HEK293T (cell line): ENCODE measurements around the gene BRINP1.

Experiments used
- CTCF ChIA-PET: fragments of 350-600 bp; formaldehyde crosslinking; extraction: SDS; loops from one replicate; lab custom pipeline; 2021; ENCODE audit warnings: antibody characterized with exemption, inconsistent platforms; lab: Yijun Ruan, JAX
- POLR2A ChIA-PET: fragments of 350-600 bp; formaldehyde crosslinking; extraction: SDS; loops from one replicate; lab custom pipeline; 2020; ENCODE audit warnings: antibody characterized with exemption, inconsistent platforms; lab: Yijun Ruan, JAX
- DNase-seq: peaks from one replicate; pipeline ENCODE4 v3.0.0; 2012; ENCODE audit warnings: mixed read lengths; ENCODE audit errors: extremely low spot score
- ARNT ChIP-seq: fragments of 450-650 bp; IDR thresholded peaks from 2 replicates; pipeline ENCODE4 v1.6.1; 2017; ENCODE audit warnings: mild to moderate bottlenecking
- BHLHE40 ChIP-seq: fragments of 450-650 bp; IDR thresholded peaks from 2 replicates; pipeline ENCODE4 v1.6.1; 2016; ENCODE audit warnings: mild to moderate bottlenecking, moderate library complexity, borderline replicate concordance
- CTBP1 ChIP-seq: fragments of 450-650 bp; IDR thresholded peaks from 2 replicates; pipeline ENCODE4 v1.6.1; 2016; ENCODE audit warnings: borderline replicate concordance
- ELF4 ChIP-seq: fragments of 450-650 bp; IDR thresholded peaks from 2 replicates; pipeline ENCODE4 v1.6.1; 2017; ENCODE audit warnings: antibody characterized with exemption
- FOXA1 ChIP-seq: fragments of 450-650 bp; IDR thresholded peaks from 2 replicates; pipeline ENCODE4 v1.6.1; 2016; ENCODE audit warnings: mild to moderate bottlenecking
- FOXK2 ChIP-seq: fragments of 450-650 bp; IDR thresholded peaks from 2 replicates; pipeline ENCODE4 v1.6.1; 2016; ENCODE audit warnings: mild to moderate bottlenecking
- FOXM1 ChIP-seq: fragments of 450-650 bp; IDR thresholded peaks from 2 replicates; pipeline ENCODE4 v1.6.1; 2017; ENCODE audit warnings: mild to moderate bottlenecking, borderline replicate concordance
- HDGF ChIP-seq: fragments of 450-650 bp; IDR thresholded peaks from 2 replicates; pipeline ENCODE4 v1.6.1; 2017; ENCODE audit warnings: antibody characterized with exemption, borderline replicate concordance
- L3MBTL2 ChIP-seq: fragments of 450-650 bp; conservative IDR thresholded peaks from 2 replicates; pipeline ENCODE4 v1.6.1; 2016; ENCODE audit warnings: mild to moderate bottlenecking
- LEF1 ChIP-seq: fragments of 450-650 bp; IDR thresholded peaks from 2 replicates; pipeline ENCODE4 v1.6.1; 2017; ENCODE audit warnings: mild to moderate bottlenecking, borderline replicate concordance
- NFRKB ChIP-seq: fragments of 450-650 bp; IDR thresholded peaks from 2 replicates; pipeline ENCODE4 v1.6.1; 2016; ENCODE audit warnings: mild to moderate bottlenecking, moderate library complexity
- PKNOX1 ChIP-seq: fragments of 450-650 bp; IDR thresholded peaks from 2 replicates; pipeline ENCODE4 v1.6.1; 2016
- SP1 ChIP-seq: fragments of 450-650 bp; IDR thresholded peaks from 2 replicates; pipeline ENCODE4 v1.6.1; 2017
- SUZ12 ChIP-seq: fragments of 450-650 bp; IDR thresholded peaks from 2 replicates; pipeline ENCODE4 v1.6.1; 2016; ENCODE audit warnings: mild to moderate bottlenecking
- TARDBP ChIP-seq: fragments of 450-650 bp; IDR thresholded peaks from 2 replicates; pipeline ENCODE4 v1.6.1; 2016
- ZNF384 ChIP-seq: fragments of 450-650 bp; IDR thresholded peaks from 2 replicates; pipeline ENCODE4 v1.6.1; 2016

The BRINP1 gene

GRCh38 chr9:119273984-119274665, 95.1 kb downstream of the BRINP1 start:
- DNase-seq = no peak
- ChIA-PET CTCF (no interaction called here), POLR2A (no interaction called here)
- TF ChIP-seq L3MBTL2 (no peak), HDGF (no peak), FOXM1 (no peak), ARNT (no peak), PKNOX1 (no peak)

- ChIA-PET POLR2A (no interaction called here), CTCF (no interaction called here)
- DNase-seq = no peak
- TF ChIP-seq L3MBTL2 = no peak
- no peak for TF ChIP-seq FOXM1
- no peak for TF ChIP-seq CTBP1
- TF ChIP-seq BHLHE40 = no peak
- TF ChIP-seq SUZ12 = no peak
Observed at GRCh38 chr9:119273325-119273904, 95.8 kb downstream of the BRINP1 start.

- CTCF ChIA-PET = no interaction called here
Observed at GRCh38 chr9:119272500-119273211, 96.6 kb downstream of the BRINP1 start.

GRCh38 chr9:119268985-119269384, 100.2 kb downstream of the BRINP1 start:
- TF ChIP-seq FOXM1 = no peak
- TF ChIP-seq HDGF = no peak
- no peak for TF ChIP-seq NFRKB
- TF ChIP-seq ARNT = no peak
- no peak for TF ChIP-seq BHLHE40
- no peak for TF ChIP-seq FOXK2
- no peak for TF ChIP-seq ZNF384
- TF ChIP-seq FOXA1 = no peak
- no peak for TF ChIP-seq SP1
- no peak for TF ChIP-seq TARDBP
- TF ChIP-seq L3MBTL2 = no peak
- no peak for TF ChIP-seq ELF4
- no peak for TF ChIP-seq LEF1
- TF ChIP-seq PKNOX1 = no peak
- TF ChIP-seq CTBP1 = no peak
- no peak for TF ChIP-seq SUZ12
- ChIA-PET CTCF (no interaction called here), POLR2A (no interaction called here)
- no peak for DNase-seq

More at GRCh38 chr9:119272500-119273211, 96.6 kb downstream of the BRINP1 start:
- TF ChIP-seq ARNT (no peak), CTBP1 (no peak), BHLHE40 (no peak), ZNF384 (no peak)
- DNase-seq = no peak
- POLR2A ChIA-PET = no interaction called here

GRCh38 chr9:119264165-119264564, 105.1 kb downstream of the BRINP1 start:
- TF ChIP-seq NFRKB (no peak), PKNOX1 (no peak), CTBP1 (no peak), FOXA1 (no peak), FOXM1 (no peak), TARDBP (no peak), FOXK2 (no peak), SP1 (no peak), BHLHE40 (no peak), ELF4 (no peak), HDGF (no peak), L3MBTL2 (no peak), SUZ12 (no peak), LEF1 (no peak), ARNT (no peak), ZNF384 (no peak)
- ChIA-PET POLR2A (no interaction called here), CTCF (no interaction called here)
- DNase-seq = no peak

- ChIA-PET CTCF (no interaction called here), POLR2A (no interaction called here)
- no peak for DNase-seq
- no peak for TF ChIP-seq FOXM1
- TF ChIP-seq TARDBP = no peak
- no peak for TF ChIP-seq ZNF384
- no peak for TF ChIP-seq L3MBTL2
- no peak for TF ChIP-seq ARNT
- no peak for TF ChIP-seq PKNOX1
- no peak for TF ChIP-seq SP1
- TF ChIP-seq FOXA1 = no peak
- TF ChIP-seq ELF4 = no peak
- TF ChIP-seq CTBP1 = no peak
- no peak for TF ChIP-seq LEF1
- TF ChIP-seq SUZ12 = no peak
- TF ChIP-seq FOXK2 = no peak
- TF ChIP-seq BHLHE40 = no peak
- TF ChIP-seq NFRKB = no peak
- TF ChIP-seq HDGF = no peak
Observed at GRCh38 chr9:119257592-119257991, 111.6 kb downstream of the BRINP1 start.
